HG02981 (cell line): ENCODE results near the gene ARMC6.
A peak's percentile ranks its signal among the peaks of the same experiment; 100 is the strongest.

Experiments
- ATAC-seq: cut with Tn5 transposase; IDR thresholded peaks from one replicate; pipeline ENCODE4 v1.9.1; 2021; ENCODE audit warnings: mild to moderate bottlenecking, moderate library complexity; ENCODE audit not compliant: unreplicated experiment

ARMC6 gene

DNA sequence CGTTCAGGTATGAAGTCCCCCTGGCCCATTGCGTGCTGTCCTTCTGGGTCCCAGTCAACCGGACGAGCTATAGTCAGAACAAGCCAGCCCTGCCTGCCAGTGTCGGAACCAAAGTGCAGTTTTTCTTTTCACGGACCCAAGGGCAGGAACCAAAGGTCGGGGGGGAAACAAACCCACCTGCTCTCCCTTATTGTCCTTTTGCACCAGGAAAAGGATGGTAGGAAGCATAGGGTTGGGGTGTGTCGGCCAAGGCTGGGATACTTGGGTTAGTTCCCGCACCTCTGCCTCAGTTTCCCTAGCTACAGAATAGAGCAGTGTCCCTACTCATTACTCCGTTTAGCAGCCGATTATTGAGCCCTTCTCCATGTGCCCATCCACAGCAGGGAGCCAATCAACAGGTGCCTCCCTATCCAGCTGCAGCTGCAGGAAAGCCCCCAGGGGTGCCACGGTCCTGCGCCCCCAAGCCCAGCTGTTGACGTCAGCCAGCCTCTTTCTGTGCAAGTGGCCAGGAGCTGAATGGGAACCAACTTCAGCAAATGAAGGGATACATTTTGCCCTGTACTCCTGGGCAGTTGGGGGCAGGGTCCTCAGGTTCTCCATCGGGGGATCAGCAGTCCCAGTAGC lies 21.0 kb downstream of the ARMC6 start:
- no peak for ATAC-seq

DNA sequence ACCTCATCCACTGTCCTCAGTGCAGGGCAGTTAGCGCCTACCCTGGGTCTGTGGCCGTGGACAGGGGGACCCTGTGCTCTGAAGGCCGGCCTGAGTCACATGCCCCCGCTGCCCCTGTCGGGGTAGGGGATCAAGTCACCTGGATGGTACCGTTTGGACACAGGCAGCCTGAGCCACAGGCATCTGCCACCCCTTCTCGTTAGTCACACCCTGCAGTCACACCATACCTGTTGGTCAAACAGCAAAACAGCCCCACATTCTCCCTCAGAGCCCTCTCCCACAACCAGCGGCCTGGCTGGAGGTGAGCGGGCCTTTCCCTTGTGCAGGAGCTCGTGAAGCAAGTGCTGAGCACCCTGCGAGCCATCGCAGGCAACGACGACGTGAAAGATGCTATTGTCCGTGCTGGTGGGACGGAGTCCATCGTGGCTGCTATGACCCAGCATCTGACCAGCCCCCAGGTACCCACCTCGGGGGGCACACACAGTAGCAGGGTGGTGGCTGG lies 21.6 kb downstream of the ARMC6 start:
- no peak for ATAC-seq

DNA sequence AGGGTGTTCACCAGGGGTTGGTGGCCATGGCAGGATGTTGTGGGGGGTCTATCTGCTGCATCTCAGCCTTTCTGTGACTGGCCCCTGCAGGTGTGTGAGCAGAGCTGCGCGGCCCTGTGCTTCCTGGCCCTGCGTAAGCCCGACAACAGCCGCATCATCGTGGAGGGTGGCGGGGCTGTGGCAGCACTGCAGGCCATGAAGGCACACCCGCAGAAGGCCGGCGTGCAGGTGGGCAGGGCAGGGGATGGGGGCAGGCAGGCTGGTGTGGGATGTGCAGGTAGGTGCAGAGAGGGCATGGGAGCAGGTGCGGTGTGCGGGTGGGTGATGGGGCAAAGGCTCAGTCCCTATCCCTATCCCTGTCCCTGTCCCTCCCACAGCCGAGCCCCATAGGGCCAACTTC lies 22.3 kb downstream of the ARMC6 start:
- no peak for ATAC-seq

DNA sequence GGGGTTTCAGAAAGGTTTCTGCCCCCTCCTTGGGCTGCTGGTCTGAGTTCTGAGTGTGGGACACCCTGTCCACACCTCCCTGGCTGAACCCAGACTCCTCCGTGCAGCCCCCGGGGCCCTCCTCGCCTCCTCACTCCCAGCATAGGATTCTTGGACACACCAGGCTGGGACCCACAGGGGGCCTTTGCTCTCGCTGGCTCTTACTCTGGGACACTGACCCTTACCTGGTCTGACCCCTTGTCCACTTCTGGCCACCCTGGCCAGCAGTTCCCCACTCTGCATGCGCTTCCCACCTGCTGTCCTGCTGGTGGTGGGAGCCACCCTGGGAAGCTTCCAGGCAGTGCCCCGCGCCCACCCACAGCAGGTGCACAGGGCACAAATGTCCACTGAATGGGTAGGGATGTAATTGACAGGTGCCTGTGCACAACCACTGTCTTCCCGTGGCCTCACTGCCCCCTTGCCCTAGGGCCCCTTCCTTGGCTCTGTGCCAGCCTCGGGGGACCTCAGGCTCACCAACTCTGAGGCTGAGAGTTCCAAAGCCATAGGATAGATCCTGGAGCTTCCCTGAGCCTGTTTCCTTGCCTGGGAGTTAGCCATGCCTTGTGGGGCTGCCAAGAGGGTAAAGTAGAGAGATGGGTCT lies 23.4 kb downstream of the ARMC6 start:
- ATAC-seq: no peak

DNA sequence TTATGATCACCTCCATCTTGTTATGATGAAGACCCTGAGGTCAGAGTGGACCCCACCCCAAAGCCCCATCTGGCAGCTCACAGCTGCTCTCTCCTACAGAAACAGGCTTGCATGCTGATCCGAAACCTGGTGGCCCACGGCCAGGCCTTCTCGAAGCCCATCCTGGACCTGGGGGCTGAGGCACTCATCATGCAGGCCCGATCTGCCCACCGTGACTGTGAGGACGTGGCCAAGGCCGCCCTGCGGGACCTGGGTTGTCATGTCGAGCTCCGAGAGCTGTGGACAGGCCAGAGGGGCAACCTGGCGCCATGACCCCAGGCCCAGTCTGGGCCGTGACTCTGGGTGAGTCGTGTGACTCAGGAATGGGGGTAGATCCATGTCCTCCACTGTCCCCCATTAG lies 23.9 kb downstream of the ARMC6 start:
- ATAC-seq: no peak

DNA sequence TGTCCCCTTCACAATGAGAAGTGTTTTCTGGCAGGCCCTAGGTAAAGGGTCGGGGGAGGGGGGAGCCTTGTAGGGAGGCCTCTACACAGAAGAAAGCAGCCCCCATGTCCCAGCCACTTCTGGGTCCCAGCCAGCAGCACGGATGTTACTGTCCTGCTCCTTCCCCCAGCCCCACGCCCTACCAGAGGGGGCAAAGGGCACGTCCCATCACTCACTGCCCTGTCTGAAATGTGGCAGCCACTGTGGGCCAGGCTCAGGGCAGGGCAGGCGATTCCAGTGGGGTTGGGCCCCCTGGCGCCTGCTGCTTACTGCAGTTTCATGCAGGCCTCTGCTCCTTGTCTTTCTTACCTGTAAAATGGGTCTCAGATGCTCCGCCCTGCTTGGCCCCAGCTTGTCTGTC lies 24.3 kb downstream of the ARMC6 start:
- ATAC-seq: no peak

DNA sequence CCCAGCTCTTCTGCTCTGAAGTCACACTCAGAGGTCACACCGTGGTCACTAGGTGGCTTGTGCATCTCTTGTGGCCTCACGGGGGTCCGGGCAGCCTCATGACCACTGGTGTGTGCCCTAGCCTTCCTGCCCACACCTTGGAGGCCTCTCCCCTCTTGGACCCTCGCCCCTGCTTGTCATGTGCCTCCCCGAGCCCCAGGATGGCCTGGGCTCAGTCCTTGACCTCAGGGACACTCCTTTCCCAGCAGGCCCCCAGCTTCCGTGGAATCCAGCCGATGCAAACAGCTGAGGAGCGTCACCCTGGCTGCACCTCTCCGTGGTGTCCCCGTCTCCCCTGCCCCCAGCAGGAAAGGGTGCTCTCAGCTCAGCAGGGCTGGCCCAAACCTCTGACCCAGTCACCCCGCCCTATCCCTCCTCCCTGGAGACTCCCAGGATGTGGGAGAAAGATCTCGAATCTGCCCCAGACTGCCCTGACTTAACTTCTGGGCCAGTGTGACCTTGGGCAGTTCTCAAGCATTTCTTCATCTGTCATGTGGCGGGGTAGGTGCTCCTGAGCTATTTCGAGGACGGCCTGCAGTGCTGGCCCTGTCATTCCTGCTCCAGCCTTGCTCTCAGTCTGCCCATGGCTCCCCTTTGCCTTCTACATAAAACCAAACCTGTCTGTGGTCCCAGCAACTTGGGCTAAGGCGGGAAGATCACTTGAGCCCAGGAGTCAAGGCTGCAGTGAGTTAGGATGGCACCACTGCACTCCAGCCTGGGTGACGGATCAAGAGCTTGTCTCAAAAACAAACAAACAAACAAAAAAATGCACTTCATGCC lies 25.8 kb downstream of the ARMC6 start:
- no peak for ATAC-seq

DNA sequence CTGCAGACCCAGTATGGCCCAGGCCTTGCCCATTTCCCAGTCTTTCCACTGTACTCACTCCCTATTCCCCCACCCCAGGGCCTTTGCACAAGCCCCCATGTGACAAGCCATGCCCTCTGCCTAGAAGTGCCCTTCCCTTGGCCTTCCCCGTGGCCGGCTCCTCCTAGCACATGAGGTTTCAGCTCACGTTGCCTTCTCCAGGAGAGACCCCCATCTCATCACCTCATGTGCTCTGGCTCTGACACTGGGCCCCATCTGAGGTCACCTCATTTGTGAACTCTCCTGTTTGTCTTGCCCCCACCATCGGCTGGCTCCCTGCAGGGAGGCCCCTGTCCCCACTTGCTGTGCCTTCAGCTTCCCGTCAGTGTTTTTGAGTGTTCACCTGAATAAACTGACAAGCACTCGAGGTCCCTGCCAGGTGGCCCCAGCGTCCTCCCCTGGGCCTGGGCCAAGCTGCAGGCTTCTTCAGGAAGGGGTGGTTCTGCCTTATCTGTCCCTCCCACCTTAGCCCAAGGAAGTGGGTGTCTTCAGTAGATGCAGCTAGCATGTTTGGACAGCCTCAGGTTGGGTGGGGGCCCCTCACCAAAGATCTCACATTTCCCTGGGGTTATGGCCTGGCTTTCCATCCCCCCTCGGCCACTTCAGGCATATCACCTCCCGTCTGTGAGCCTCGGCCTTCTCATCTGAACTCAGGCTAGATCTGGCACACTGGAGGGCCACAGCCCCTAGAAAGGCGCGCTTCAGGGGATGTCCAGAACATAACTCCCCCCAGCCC lies 26.6 kb downstream of the ARMC6 start:
- ATAC-seq: no peak

DNA sequence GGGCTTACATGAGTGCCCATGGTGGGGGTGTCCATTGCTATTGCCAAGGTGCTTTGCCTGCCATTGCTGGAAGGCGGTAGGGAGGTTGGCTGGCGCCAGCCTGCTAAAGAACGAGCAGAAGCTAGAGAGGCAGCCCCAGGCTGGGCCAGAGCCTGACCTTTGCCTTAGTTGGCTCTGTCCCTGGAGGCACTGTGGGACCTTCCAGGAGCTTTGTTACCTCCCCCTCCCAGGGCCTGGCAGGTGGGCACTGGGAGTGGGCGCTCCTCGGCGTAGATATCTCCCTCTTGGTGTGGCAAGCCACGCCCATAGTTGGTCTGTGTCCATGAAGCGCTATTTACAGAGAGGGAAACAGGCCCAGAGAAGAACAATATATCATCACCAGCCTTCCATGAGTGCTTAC lies 28.1 kb downstream of the ARMC6 start:
- ATAC-seq: no peak

DNA sequence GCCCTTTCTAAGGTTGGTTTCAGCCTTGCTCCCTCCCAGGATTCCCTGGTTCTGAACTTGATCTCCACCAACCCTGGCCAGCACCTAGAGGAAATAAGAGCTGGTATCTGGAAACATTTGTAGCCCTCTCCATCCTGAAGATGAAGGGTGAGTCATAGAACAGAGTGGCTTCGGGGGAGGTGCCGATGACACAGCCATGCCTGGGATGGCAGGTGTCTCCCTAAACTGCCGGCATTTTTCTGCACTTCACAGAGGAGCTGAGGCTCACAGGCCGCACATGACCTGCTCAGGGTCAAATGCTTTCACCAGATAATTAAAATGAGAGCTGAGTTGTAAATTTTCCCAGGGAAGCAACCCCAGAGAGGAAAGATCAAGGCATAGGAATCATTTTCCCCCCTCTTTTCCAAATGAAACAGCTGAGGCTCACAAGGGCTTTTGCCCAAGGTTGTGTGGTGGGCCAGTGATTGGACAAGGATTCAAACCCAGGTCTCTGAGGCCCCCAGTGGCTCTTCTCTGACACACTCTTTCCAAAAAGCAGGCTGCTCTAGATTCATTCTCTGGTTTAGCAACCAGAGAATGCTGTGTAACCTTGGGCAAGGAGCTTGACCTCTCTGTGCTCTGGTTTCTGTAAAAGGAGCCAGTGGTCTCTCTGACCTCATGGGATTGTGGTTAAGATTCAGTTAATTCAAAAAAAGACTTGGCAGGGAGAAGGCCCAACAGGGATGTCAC lies 29.2 kb downstream of the ARMC6 start:
- ATAC-seq: no peak

DNA sequence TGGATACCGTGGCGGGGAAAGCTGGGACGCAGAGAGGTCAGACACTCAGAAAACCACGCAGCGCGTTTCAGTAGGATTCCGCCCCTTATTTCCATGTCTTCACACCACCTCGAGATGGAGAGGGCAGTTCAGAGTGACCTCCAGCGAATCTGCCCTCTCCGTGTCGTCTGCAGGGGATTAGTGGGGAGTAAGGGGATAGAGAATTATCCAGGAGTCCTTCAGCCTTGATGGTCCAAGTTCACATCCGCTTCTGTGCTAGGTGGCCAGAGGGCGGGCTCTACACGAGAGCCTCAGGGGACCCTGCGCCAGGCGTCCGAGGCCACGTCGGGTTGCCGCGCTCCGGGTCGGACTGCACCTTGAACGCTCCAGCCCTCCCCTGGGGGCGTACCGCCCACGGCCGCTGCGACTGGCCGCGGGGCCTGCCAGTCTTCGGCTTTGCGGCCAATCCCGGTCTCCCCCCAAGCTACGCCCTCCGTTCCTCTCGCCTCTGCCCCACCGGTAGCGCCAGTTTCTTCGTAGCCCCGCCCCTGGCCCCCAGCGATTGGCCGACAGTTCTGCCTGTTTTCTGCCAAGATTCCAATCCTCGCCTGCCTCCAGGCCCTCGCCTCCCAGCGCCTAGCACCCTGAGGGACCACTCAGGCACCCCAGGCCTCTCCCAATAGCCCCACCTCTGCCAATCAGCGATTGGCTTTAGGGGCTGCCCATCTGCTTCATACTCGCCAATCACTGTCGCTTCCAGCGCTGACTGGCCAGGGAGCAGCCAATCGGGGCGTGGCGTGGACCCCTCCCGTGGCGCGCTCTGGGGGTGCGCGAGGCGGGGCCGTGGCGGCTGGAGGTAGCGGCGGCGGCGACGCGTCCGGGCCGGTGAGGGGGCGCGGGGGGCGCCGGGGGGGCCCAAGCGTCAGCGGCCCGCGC lies 30.0 kb downstream of the ARMC6 start, which contains the start of gene SLC25A42:
Gene SLC25A42, plus strand, starts transcription at position 812 of the 915 bp plus-strand sequence. CDS start 32,131 bp downstream, outside the sequence.
- ATAC-seq: peak; percentile 91

DNA sequence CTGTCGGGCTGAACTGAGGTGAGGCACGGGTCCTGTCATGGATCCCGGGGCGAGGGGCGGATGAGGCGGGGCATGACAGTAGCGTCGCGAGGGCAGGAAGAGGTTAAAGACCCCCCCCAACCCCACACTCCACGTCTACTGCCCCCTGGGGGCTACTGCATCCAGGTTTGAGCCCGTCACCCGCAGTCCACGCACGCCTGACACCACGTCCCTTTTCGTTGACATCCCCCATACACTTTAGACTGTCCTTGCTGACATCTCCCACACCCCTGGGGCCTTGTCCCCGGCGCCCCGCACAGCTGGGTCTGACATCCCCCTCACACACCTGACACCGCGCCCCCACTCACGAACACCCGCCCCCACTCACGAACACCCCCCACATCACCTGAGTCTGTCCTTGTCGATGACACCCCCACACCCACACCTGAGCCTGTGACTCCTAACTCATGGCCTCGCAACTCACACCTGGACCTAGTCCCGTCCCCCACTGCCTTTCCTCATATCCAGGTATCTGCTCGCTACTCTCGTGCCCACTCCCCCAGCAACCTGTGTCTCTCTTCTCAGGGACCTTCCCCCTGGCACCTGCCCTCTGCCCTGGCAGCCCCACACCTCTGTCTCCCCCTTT lies 30.8 kb downstream of the ARMC6 start:
- no peak for ATAC-seq

DNA sequence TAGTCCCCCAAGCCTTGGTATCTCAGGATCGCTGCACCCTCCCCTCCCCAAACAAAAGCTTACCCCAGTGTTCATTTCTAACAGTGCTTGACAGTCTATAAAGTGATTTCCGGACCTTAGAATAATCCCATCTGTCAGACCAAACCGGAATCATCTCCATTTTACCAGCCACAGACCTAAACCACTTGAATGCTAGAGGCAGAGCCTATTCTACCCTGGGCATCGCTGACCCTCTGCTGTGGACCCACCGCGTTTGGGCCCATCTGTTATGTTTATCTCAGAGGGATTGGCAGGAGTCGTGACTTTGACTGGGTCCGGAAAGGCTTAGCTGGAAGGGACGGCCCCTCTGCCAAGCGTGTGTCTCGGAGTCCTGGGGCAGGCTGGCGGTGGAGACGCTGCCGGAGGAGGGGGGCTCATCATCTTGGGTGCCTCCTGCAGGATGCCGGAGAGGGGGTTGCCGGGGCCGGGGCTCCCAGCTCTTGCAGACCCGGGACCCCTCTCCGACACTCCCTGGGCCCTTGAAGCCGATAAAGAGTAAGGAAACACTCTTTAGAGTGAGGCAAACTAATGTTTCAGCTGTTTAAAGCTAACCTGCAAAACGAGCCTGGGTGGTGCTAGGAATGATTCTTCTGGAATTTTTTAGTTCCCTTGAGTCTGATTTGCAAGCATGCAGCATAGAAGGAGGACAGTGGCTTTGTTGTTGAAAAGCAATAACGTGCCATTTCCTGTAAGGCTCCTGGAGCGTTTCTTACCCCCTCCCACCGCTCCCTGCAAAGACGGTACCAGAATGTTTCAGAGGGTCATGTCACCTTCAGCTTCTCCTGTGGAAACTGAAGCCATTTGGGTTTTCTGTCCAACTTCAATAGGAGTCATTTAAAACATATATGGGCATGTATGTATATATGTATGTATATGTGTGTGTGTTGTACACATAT lies 31.7 kb downstream of the ARMC6 start:
- ATAC-seq: no peak

DNA sequence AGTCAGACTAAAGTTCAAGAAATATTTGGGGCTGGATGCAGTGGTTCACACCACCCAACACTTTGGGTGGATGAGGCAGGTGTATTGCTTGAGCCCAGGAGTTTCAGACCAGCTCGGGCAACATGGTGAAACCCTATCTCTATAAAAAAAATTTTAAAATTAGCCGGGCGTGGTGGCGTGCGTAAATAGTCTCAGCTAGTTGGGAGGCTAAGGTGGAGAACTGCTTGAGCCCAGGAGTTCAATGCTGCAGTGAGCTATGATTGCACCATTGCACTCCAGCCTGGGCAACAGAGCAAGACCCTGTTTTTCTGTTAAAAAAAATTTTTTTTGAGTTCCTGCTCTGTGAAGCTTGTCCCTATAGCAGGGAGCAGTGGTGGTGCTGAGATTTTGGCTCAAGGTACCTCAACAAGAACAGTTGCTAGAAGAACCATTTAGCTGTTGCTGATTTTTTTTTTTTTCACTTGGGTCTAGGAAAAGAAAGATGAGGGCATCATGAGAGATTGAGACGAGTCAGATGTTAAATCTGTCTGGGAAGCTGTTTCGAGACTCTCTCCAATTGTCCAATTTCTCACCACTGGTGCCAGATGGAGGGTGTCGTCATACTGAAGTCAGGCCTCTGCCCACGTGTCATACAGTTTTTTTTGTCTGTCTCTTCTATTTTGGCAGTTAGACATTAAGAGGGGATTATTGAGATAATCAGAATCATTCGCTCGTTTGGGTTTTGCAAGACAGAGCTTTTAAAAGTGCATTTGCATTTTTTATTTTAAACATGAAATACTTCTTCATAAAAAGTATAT lies 34.1 kb downstream of the ARMC6 start:
- no peak for ATAC-seq

DNA sequence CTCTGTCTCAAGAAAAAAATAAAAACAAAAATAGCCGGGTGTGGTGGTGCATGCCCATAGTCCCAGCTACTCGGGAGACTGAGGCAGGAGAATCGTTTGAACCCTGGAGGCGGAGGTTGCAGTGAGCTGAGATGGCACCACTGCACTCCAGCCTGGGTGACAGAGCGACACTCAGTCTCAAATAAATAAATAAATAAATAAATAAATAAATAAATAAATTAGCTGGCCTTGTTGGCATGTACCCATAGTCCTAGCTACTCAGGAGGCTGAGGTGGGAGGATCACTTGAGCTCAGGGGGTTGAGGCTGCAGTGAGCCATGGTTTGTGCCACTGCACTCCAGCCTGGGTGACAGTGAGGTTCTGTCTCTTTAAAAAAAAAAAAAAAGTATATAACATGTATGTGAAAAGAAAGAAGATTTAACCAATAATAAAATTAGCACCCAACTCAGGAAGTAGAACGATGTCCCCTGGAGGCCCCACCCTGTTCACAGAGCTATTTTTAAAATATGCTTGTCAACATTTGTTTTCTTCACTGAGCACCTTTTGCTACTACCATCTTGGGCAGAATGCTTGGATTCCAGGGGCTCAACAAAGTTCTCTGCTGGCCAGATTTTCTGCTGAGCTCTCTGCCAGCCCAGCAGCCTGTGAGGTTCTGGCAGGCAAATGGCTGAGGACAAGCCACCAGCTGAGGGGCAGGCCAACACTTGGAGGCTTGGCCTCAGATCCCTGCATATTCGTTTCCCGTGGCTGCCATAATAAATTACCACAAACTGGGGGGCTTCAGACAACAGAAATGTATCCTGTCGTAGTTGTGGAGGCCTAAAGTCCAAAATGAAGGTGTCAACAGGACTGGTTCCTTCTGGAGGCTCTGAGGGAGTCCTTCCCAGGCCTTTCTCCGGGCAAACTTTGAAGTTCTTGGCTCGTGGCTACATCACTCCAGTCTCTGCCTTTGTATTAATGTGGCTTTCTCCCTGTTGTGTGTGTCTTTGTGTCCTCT lies 35.6 kb downstream of the ARMC6 start:
- ATAC-seq: no peak

DNA sequence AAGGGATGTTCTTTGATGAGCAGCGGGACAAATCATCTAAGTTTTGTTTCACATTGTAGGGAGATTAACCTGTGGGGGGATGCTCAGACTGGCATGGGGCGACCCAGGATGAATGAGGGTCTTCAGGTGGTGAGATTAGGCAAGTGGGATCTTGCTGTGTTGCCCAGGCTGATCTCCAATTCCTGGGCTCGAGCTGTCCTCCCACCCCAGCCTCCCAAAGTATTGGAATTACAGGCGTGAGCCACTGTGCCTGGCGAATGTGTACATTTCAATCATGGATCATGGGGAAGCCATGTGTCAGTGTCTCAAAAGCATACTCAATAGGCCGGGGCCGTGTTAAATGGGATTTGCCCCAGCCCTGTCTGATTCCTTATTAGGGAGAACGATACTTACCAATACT lies 38.5 kb downstream of the ARMC6 start:
- no peak for ATAC-seq
